Measurements from ENCODE around the gene HTR4.
"Not testable (repeated sequence)": the region's sequence is repeated elsewhere in the genome, so short reads cannot be mapped to it uniquely, and the experiment has no call there.

HTR4 gene

GRCh38 chr5:148476302-148476701 lies 178.0 kb downstream of the HTR4 start:
- no peak for DNase-seq

- DNase-seq, result no peak
Measured at GRCh38 chr5:148474025-148474511, 180.3 kb downstream of the HTR4 start.

- no peak for DNase-seq
Measured at GRCh38 chr5:148471379-148471778, 182.9 kb downstream of the HTR4 start.

- DNase-seq, result peak in 23 of 51 donors; percentile 5 to 65 (median 31)
Measured at GRCh38 chr5:148469501-148469935, 184.8 kb downstream of the HTR4 start.

GRCh38 chr5:148468746-148469145 lies 185.6 kb downstream of the HTR4 start:
- DNase-seq, result not testable (repeated sequence)

- DNase-seq, result no peak
Measured at GRCh38 chr5:148467958-148468357, 186.4 kb downstream of the HTR4 start.

GRCh38 chr5:148466236-148466580 lies 188.1 kb downstream of the HTR4 start:
- no peak for DNase-seq

- DNase-seq, result peak in 1 of 51 donors; percentile 9
Measured at GRCh38 chr5:148465381-148466235, 188.7 kb downstream of the HTR4 start.

- DNase-seq, result no peak
Measured at GRCh38 chr5:148459669-148460068, 194.7 kb downstream of the HTR4 start.

- DNase-seq, result no peak
Measured at GRCh38 chr5:148458036-148458888, 196.1 kb downstream of the HTR4 start.

GRCh38 chr5:148457183-148457620 lies 197.1 kb downstream of the HTR4 start:
- DNase-seq, result peak in 1 of 51 donors; percentile 17

- DNase-seq, result no peak
Measured at GRCh38 chr5:148455185-148455584, 199.1 kb downstream of the HTR4 start.

- DNase-seq, result no peak
Measured at GRCh38 chr5:148454576-148454975, 199.8 kb downstream of the HTR4 start.

GRCh38 chr5:148452499-148453193 lies 201.7 kb downstream of the HTR4 start:
- DNase-seq, result no peak

GRCh38 chr5:148446611-148447010 lies 207.7 kb downstream of the HTR4 start:
- DNase-seq, result no peak

GRCh38 chr5:148445578-148445977 lies 208.7 kb downstream of the HTR4 start:
- DNase-seq, result no peak

- DNase-seq, result peak in 13 of 51 donors; percentile 6 to 81 (median 33)
Measured at GRCh38 chr5:148443998-148444397, 210.3 kb downstream of the HTR4 start.

- DNase-seq, result no peak
Measured at GRCh38 chr5:148443241-148443640, 211.1 kb downstream of the HTR4 start.

- DNase-seq, result no peak
Measured at GRCh38 chr5:148438933-148439332, 215.4 kb downstream of the HTR4 start.

- DNase-seq, result no peak
Measured at GRCh38 chr5:148437249-148437648, 217.1 kb downstream of the HTR4 start.

- DNase-seq, result no peak
Measured at GRCh38 chr5:148436029-148436428, 218.3 kb downstream of the HTR4 start.

GRCh38 chr5:148433826-148434225 lies 220.5 kb downstream of the HTR4 start:
- no peak for DNase-seq

Measured in hypothalamus (tissue), 51 donors.